Activated T-cell treated with anti-CD3 and anti-CD28 coated beads, Interleukin-2, amount 50 U/mL, for 72 hours (primary cell): ENCODE measurements around the gene TSTD2. TPM values are rescaled to one million over a fixed set of nuclear protein-coding genes. Genes with fewer than 3 reads are reported as not detected.

Experiments
- ATAC-seq, 2 donors: fragments of 150-1000 bp; cut with Tn5 transposase; replicated peaks in 1 of 2; 2 replicates each; pipeline ENCODE4 v1.10.0; 2021; ENCODE audit warnings: moderate library complexity in 2 of 2, mild to moderate bottlenecking in 1 of 2
- DNase-seq, 2 donors: peaks; one replicate each; pipeline ENCODE4 v3.0.0; 2021 to 2022; ENCODE audit warnings: mixed read lengths in 1 of 2
- H3K27ac Mint-ChIP-seq: one replicate; pipeline ENCODE4 v1.8.0; 2022; ENCODE audit warnings: mild to moderate bottlenecking, moderate library complexity, mixed read lengths
- H3K27me3 Mint-ChIP-seq: one replicate; pipeline ENCODE4 v1.8.0; 2022; ENCODE audit warnings: low read depth, mixed read lengths
- H3K36me3 Mint-ChIP-seq, 2 donors: one replicate each; pipeline ENCODE4 v1.8.0; 2022; ENCODE audit warnings: mixed read lengths in 2 of 2, mild to moderate bottlenecking in 1 of 2; ENCODE audit not compliant: insufficient read depth in 2 of 2
- H3K4me1 Mint-ChIP-seq: one replicate; pipeline ENCODE4 v1.8.0; 2022; ENCODE audit warnings: low read depth, mixed read lengths
- H3K4me3 Mint-ChIP-seq, 2 donors: one replicate each; pipeline ENCODE4 v1.8.0; 2022; ENCODE audit warnings: mild to moderate bottlenecking in 2 of 2, mixed read lengths in 2 of 2, moderate library complexity in 2 of 2
- H3K9me3 Mint-ChIP-seq, 2 donors: one replicate each; pipeline ENCODE4 v1.8.0; 2022; ENCODE audit warnings: mixed read lengths in 2 of 2
- total RNA-seq, 2 donors: library from RNA; stranded (reverse); gene quantifications; one replicate each; pipeline ENCODE4 v1.2.3, GENCODE V29; 2022

The TSTD2 gene
- total RNA-seq, 2 donors from 2014 or later, result 18.7 to 23.3 TPM

DNA sequence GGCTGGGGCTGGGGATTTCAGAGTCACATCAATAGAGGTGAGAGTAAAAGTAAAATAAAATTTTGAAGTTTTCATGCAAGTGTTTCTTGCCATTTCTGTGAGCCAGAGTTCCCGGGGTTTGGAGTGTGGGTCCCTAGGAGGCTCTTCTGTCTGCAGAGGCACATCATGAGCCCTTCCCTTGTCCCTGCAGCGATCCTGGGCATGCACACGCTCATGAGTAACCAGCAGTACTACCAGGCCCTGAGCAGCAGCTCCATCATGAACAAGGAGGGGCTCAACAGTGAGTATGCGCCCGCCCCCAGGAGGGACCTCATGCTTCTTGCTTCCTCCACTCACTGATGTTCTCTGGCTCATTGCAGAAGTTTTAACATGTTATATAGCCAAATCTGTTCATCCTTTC, 70.6 kb downstream of the TSTD2 start:
- Mint-ChIP-seq H3K27ac (no peak overlapping the region), H3K4me3 (no peak overlapping the region), H3K9me3 (no peaks in the 10 kb centered on the region), H3K36me3 (no peaks in the 10 kb centered on the region), H3K27me3 (peaks cover 40% of the 10 kb centered on the region), H3K4me1 (peaks cover 9% of the 10 kb centered on the region)
- no peak for ATAC-seq
- DNase-seq, result no peak

DNA sequence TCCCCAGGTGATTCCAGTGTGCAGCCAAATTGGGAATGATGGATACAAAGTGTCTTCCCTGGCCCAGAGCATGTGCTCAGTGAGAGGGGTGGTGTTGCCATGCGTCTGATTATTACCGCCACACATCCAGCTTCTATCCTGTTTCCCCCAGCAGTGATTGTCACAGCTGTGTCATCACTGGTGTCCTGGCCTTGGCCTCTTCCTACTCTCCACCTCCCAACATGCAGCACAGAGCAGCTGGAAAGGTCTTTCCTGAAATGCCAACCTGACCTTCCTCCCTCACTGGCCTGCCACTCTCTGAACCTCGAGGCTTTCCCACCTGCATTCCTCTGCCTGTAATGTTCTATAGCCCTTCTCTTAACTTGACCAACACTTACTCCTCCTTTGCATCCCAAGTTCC, 71.7 kb downstream of the TSTD2 start:
- no peaks in the 10 kb centered on the region for H3K36me3 Mint-ChIP-seq
- H3K9me3 Mint-ChIP-seq, result no peaks in the 10 kb centered on the region
- H3K4me1 Mint-ChIP-seq, result peaks cover 9% of the 10 kb centered on the region
- ATAC-seq, result no peak
- H3K4me3 Mint-ChIP-seq, result no peak overlapping the region
- H3K27me3 Mint-ChIP-seq, result peaks cover 46% of the 10 kb centered on the region
- DNase-seq, result no peak
- no peak overlapping the region for H3K27ac Mint-ChIP-seq

DNA sequence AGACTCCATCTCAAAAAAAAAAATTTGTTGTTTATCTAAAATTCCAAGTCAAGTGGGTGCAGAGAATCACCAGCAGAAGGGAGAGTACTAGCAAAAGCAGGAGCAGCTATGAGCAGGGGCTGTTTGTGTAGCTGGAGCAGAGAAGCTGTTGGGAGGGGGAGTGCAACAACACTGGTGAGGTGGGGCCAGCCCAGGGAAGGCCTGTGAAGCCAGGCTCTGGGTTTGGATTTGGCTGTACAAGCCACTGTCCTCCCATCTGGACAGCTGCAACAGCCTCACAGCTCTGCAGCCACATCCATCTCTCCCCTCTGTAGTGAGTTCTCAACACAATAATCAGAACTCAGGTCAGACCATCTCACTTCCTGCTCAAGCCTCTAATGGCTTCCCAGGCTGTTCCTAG, 72.3 kb downstream of the TSTD2 start:
- H3K27ac Mint-ChIP-seq, result no peak overlapping the region
- H3K4me1 Mint-ChIP-seq, result peaks cover 9% of the 10 kb centered on the region
- H3K36me3 Mint-ChIP-seq, result no peaks in the 10 kb centered on the region
- DNase-seq (no peak), ATAC-seq (no peak)
- H3K9me3 Mint-ChIP-seq, result no peaks in the 10 kb centered on the region
- no peak overlapping the region for H3K4me3 Mint-ChIP-seq
- H3K27me3 Mint-ChIP-seq, result peaks cover 52% of the 10 kb centered on the region

DNA sequence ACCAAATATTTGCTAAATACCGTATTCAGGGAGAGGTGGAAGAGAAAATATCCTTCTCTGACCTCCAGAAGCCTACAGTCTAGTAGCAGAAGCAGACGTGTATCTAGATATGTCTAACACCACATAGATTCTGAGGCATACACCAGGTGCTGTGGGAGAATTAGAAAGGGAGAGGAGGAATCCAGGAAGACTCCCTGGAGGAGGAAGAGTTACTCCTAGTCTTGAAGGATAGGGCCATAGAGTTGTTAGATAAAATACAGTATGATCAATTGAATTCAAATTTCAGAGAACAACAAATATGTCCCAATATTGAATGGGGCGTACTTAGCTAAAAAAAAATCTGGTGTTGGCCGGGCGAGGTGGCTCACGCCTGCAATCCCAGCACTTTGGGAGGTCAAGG, 73.0 kb downstream of the TSTD2 start:
- Mint-ChIP-seq H3K36me3 (no peaks in the 10 kb centered on the region), H3K9me3 (no peaks in the 10 kb centered on the region), H3K4me1 (peaks cover 9% of the 10 kb centered on the region), H3K27me3 (peaks cover 59% of the 10 kb centered on the region), H3K4me3 (no peak overlapping the region), H3K27ac (no peak overlapping the region)
- ATAC-seq (no peak), DNase-seq (no peak)

DNA sequence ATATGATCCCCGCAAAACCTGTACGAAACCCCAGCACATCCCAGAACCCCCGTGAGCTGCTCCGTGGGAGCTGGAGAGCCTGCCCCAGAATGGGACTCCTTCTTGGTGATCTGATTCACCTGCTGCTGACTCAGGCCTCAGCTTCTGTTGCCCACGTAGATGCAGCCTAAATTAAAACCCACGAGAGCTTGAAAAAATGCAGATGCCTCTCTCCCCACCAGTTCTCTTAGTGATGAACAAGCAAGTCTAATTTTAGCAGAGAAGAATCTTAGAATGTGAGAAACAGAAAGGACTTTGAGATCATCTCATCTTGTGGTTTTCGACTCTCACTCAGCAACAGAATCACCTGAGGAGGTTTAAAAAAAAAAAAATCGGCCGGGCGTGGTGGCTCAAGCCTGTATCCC, 74.1 kb downstream of the TSTD2 start:
- ATAC-seq (peak; percentile 87 to 90), DNase-seq (peak; percentile 20 to 25)
- H3K9me3 Mint-ChIP-seq, result no peaks in the 10 kb centered on the region
- H3K4me3 Mint-ChIP-seq, result peak overlapping the region; percentile 54 to 78
- H3K27me3 Mint-ChIP-seq, result peaks cover 60% of the 10 kb centered on the region
- peak overlapping the region; percentile 8 for H3K27ac Mint-ChIP-seq
- H3K36me3 Mint-ChIP-seq, result no peaks in the 10 kb centered on the region
- H3K4me1 Mint-ChIP-seq, result peaks cover 9% of the 10 kb centered on the region

DNA sequence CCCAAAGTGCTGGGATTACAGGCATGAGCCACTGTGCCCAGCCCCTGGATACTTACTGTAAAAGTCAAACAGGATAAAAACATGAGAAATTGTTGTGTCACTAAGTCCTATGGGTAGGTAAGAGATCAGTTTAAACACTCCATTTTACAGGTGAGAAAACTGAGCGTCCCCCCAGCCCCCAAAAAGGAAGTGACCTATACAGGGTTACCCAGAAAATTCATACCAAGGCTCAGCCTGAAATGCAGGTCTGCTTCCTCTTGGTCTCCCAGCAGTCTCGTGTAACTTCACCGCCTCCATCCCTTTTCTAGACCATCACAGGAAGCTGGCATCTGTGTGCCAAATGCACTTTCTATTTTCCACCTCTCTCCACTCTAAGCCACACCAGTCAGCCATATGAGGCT, 74.5 kb downstream of the TSTD2 start:
- Mint-ChIP-seq H3K27me3 (peaks cover 60% of the 10 kb centered on the region), H3K36me3 (no peaks in the 10 kb centered on the region), H3K27ac (peak overlapping the region; percentile 8), H3K4me1 (peaks cover 9% of the 10 kb centered on the region), H3K4me3 (peak overlapping the region; percentile 54 to 78), H3K9me3 (no peaks in the 10 kb centered on the region)
- DNase-seq (no peak), ATAC-seq (peak; percentile 34 to 38)

DNA sequence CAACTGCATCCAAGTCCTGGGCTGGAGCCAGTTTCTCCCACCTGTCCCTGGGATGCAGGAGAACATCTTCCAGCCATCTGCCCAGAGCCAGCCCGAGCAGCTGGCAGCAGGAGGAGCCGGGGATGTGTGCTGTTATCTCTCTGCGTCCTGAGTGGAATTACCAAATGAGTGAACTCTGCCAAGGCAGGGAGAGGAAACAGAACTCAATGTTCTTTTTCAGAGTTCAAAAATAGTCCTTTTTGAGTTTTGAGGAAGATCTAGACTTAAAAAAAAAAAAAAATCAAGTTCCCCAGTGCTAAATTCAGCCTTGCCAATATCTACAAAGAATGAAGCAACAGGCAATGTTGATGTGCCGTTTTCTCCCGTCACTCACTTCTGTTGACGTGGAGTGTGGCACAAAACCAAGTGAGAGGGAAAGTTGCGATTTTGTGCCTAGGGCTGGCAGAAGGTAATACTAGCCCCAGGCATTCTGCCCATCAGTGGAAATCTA, 75.5 kb downstream of the TSTD2 start:
- Mint-ChIP-seq H3K27me3 (peaks cover 60% of the 10 kb centered on the region), H3K27ac (no peak overlapping the region), H3K4me1 (peaks cover 9% of the 10 kb centered on the region), H3K36me3 (no peaks in the 10 kb centered on the region), H3K4me3 (no peak overlapping the region), H3K9me3 (no peaks in the 10 kb centered on the region)
- DNase-seq (no peak), ATAC-seq (no peak)

DNA sequence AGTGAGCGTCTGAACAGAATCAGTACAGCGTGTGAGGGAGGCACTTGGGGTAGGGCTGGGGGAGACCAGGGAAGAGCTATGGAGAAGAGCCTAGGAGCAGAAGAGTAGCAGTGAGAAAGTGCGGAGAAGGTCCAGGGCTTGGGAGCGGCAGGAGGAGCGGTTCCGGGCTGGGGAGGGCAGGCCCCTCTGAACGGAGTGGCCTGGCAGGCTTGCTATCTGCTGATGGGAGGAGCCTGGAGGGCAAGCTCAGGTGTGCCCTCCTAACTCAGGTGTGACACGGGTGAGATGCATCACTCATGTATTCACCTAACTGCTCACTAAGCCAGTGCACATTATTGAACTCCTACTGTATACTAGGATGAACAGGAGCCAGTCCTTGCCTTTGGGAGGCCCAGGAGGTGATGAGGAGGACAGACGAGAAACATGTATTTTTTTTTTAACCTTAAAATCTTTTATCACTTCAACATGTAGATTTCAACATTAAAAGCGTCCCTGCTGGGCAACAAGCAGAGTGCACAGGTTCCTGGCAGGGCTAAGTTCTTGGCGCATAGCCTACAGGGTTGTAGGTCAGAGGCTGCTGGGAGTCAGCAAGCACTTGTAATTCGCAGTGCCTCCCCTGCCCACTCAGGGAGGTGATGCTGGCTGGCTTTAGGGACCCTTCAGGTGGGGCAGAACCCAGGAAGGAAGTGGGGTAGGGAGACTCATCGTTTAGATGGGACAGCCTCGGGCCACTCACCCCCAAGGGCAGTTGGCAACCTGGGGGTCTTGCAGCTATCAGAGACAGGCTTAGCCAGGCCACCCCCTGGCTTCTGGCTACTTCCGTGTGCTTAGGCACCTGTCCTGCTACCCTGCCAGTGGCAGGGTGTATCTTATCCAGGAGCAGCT, 76.2 kb downstream of the TSTD2 start:
- peaks cover 9% of the 10 kb centered on the region for H3K4me1 Mint-ChIP-seq
- no peak overlapping the region for H3K4me3 Mint-ChIP-seq
- H3K36me3 Mint-ChIP-seq, result no peaks in the 10 kb centered on the region
- no peak overlapping the region for H3K27ac Mint-ChIP-seq
- H3K9me3 Mint-ChIP-seq, result no peaks in the 10 kb centered on the region
- ATAC-seq (no peak), DNase-seq (no peak)
- H3K27me3 Mint-ChIP-seq, result peaks cover 62% of the 10 kb centered on the region

DNA sequence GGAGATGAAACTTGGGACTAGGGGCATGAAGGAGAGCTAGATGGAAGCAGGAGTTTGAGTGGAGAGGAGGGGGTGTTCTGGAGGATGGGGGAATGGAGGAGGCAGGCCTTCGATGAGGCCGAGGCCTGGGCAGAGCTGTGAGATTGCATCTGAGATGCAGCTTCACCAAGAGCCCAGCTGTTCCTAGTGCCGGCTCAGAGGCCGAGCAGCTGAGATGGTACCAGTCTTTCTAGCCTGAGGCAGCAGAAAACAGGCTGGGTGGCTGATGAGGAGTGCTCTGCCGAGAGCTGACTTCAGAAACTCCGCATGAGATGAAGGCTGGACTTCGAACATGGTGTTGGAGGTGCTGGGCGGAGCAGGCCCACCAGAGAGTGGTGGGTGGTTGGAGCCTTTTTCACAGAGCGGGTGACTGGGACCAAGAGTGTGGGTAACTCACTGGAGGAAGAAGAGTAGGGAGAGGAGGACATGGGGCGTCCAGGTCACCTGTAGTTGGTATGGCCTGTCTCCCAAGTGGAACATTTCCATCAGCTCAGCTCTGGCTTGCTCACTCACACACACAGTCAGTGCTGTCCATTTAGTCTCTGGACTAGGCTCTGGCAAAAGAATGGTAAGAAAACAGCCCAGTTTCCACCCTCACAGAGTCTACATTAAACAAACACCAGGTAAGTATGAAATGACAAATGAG, 77.0 kb downstream of the TSTD2 start:
- peaks cover 55% of the 10 kb centered on the region for H3K27me3 Mint-ChIP-seq
- H3K9me3 Mint-ChIP-seq, result no peaks in the 10 kb centered on the region
- H3K4me1 Mint-ChIP-seq, result peaks cover 9% of the 10 kb centered on the region
- H3K4me3 Mint-ChIP-seq, result no peak overlapping the region
- DNase-seq (no peak), ATAC-seq (no peak)
- H3K36me3 Mint-ChIP-seq, result no peaks in the 10 kb centered on the region
- no peak overlapping the region for H3K27ac Mint-ChIP-seq

DNA sequence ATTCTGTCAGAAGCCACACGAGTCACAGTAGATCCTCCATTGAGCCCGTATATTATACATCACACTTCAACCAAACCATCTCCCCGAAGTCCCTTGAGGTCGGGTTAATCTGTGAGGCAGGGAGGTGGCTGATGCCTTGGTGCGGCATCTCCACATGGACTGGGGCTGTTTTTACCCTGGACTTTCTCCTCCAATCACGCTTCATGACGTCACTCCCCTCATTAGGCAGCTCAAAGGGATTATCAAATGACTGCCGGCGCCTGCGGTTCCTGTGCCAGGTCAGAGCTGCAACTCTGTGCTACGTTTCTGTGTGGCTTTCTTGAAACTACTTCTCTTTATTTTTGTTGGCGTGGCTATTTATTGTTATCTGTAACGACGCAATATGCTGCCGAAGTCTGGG, 78.0 kb downstream of the TSTD2 start:
- H3K27me3 Mint-ChIP-seq, result peaks cover 51% of the 10 kb centered on the region
- no peak for ATAC-seq
- H3K4me3 Mint-ChIP-seq, result no peak overlapping the region
- no peaks in the 10 kb centered on the region for H3K9me3 Mint-ChIP-seq
- no peak for DNase-seq
- H3K4me1 Mint-ChIP-seq, result peaks cover 9% of the 10 kb centered on the region
- H3K36me3 Mint-ChIP-seq, result no peaks in the 10 kb centered on the region
- H3K27ac Mint-ChIP-seq, result no peak overlapping the region

DNA sequence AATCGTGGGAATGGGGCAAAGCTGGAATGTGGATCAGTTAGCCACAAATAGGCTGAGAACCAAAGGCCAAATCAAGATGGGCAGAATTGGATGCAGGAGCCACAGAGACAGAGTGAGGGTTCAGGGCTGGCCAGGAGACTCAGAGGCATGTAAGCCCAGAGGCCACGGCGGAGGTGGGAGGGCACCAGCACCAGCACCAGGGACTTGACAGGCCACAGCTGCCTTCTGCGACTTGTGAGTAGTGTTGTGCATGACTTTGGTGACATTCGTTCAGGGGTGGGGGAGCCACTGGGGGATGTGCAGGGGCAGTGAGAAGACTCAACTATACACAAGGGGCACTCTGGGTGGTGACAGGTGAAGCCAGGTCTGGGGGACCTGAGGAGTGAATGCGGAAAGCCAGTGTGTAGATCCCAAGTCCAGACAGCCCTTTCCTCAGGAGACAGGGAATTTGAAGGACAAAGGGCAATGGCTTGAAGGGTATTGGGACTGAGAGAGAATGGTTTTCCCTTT, 78.5 kb downstream of the TSTD2 start:
- peaks cover 9% of the 10 kb centered on the region for H3K4me1 Mint-ChIP-seq
- no peak for ATAC-seq
- H3K27me3 Mint-ChIP-seq, result peaks cover 51% of the 10 kb centered on the region
- no peaks in the 10 kb centered on the region for H3K9me3 Mint-ChIP-seq
- no peak overlapping the region for H3K4me3 Mint-ChIP-seq
- no peak for DNase-seq
- H3K36me3 Mint-ChIP-seq, result no peaks in the 10 kb centered on the region
- H3K27ac Mint-ChIP-seq, result no peak overlapping the region

DNA sequence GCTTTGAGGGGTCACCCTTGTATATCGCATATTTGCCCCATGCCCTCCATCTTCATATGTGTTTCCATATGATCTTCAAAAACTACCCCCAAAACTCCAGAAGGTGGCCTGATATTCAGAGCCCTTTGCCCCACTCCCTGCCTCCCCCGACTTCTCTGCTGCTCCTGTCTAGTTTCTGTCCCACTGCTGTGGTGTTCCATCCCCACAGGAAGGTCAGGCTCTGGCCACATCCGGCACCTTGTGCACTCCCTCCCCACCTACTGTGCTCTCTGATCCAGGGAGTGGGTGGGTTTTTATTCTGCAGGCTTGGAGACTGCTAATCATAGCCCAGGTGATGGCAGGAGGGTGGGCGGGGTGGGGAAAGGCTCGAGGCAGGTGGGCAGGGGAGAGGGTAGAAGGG, 79.3 kb downstream of the TSTD2 start:
- peaks cover 50% of the 10 kb centered on the region for H3K27me3 Mint-ChIP-seq
- H3K27ac Mint-ChIP-seq, result no peak overlapping the region
- peaks cover 3% of the 10 kb centered on the region for H3K4me1 Mint-ChIP-seq
- no peak overlapping the region for H3K4me3 Mint-ChIP-seq
- DNase-seq (no peak), ATAC-seq (no peak)
- no peaks in the 10 kb centered on the region for H3K9me3 Mint-ChIP-seq
- H3K36me3 Mint-ChIP-seq, result no peaks in the 10 kb centered on the region

DNA sequence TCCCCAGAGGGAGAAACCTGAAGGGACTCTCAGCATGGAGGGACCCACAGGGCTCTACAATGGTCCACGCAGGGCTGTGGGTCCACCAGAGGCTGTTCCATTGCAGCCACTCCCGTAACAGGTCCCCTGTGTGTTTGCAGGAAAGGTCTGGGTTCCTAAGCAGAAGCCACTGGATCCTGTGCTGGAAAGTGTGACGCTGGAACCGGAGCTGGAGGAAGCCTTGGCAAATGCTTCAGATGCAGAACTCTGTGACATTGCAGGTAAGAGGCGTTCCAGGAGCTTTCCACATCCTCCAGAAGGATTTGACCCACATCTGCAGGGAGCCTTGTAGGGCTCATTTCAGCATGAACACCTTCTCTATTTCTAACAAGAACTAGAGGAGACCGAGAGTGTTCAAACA, 80.0 kb downstream of the TSTD2 start:
- DNase-seq (no peak), ATAC-seq (no peak)
- no peaks in the 10 kb centered on the region for H3K9me3 Mint-ChIP-seq
- no peak overlapping the region for H3K27ac Mint-ChIP-seq
- peaks cover 49% of the 10 kb centered on the region for H3K27me3 Mint-ChIP-seq
- no peaks in the 10 kb centered on the region for H3K36me3 Mint-ChIP-seq
- H3K4me3 Mint-ChIP-seq, result no peak overlapping the region
- H3K4me1 Mint-ChIP-seq, result no peaks in the 10 kb centered on the region
